ENCODE data around the gene PSMA5.

- no peak for TF ChIP-seq CTCF (IDR thresholded peaks at IDR 0.05)
- TF ChIP-seq POLR2A (IDR thresholded peaks at IDR 0.05): no peak
These were observed 69.3 kb downstream of the PSMA5 start for GRCh38 chr1:109356915-109357314.

Data from Peyer's patch (tissue), 4 donors.